Heart left ventricle (tissue), 13 donors: ENCODE data around the gene DDX10.

Experiments
- CTCF ChIP-seq, 12 donors: fragments of 200-600 bp; sonication (generic) in 4 of 12; IDR thresholded peaks; one replicate each; pipeline versions ENCODE4 v1.5.0 to v1.8.0; 2018 to 2022; ENCODE audit warnings: antibody characterized with exemption in 12 of 12, mild to moderate bottlenecking in 5 of 12
- POLR2A ChIP-seq, 2 donors: fragments of 450-650 bp; IDR thresholded peaks; one replicate each; pipeline ENCODE4 v1.6.1; 2017; ENCODE audit warnings: antibody characterized with exemption in 2 of 2, mild to moderate bottlenecking in 2 of 2, moderate library complexity in 2 of 2
- donor health status: ischemic (EF 13 %, LVEDD 7.1; RV severe dilation, severe dysfunction).
- donor health status: DM: no; HTN: yes; CAD: no.
- donor health status: DM: no; HTN: no; CAD: no.
- donor health status: ischemic (EF 25% LVEDD 6.9; RV normal size, moderate dysfunction).
- donor health status: ischemic (EF 25% LVEDD 5.7; RV mildly dilated, moderate dysfunction).
- donor health status: ischemic (EF 35%, LVEDD 5.7; RV mildly dilated, moderate dysfunction).
- donor health status: nonischemic (EF 11% LVEDD 7.7; RV severe dilation, severe dysfunction).
- donor health status: DM: yes; HTN: yes; CAD: no.
- donor health status: PGD.
- donor health status: ischemic (EF 29% LVEDD 5.4; RV normal size, mild dysfunction).
- donor health status: nonischemic (EF 23%, LVEDD 6.1; RV moderate dilation, normal function).

- no peak for TF ChIP-seq CTCF (IDR thresholded peaks at IDR 0.05)
- TF ChIP-seq POLR2A (IDR thresholded peaks at IDR 0.05) = no peak
Measured at GRCh38 chr11:108912581-108912980, 247.7 kb downstream of the DDX10 start.
